Transverse colon (tissue), 4 donors: ENCODE data around the gene TTLL5.

Source experiments
- CTCF ChIP-seq, 5 experiments: fragments of 200-600 bp in 3 of 5; fragments of 450-650 bp in 2 of 5; sonication (generic) in 3 of 5; IDR thresholded peaks; 1 replicate in 2 of 5; 2 replicates in 3 of 5; pipeline ENCODE4 v1.5.1; 2016 to 2017; ENCODE audit warnings: antibody characterized with exemption in 5 of 5, inconsistent platforms in 3 of 5, mild to moderate bottlenecking in 2 of 5, moderate library complexity in 1 of 5
- EP300 ChIP-seq: sonication (generic); formaldehyde crosslinking; IDR thresholded peaks from one replicate; pipeline ENCODE4 v1.6.1; 2017; ENCODE audit warnings: antibody characterized with exemption, low read depth
- POLR2AphosphoS5 ChIP-seq, 3 donors: sonication (generic); formaldehyde crosslinking; IDR thresholded peaks; one replicate each; pipeline ENCODE4 v1.6.1; 2016; ENCODE audit warnings: antibody characterized with exemption in 3 of 3

- TF ChIP-seq POLR2AphosphoS5 (IDR thresholded peaks at IDR 0.05) (no peak), CTCF (IDR thresholded peaks at IDR 0.05) (no peak), EP300 (no peak)
Measured at GRCh38 chr14:75807667-75808360, 146.8 kb downstream of the TTLL5 start.
